Activated T-cell treated with anti-CD3 and anti-CD28 coated beads, Interleukin-2, amount 50 U/mL, for 24 hours (primary cell): ENCODE data around the gene RPL26.

Source experiments
- DNase-seq: peaks from one replicate; pipeline ENCODE4 v3.0.0-alpha.2; 2020
- H3K27ac Mint-ChIP-seq: 2 replicates; pipeline ENCODE4 v1.8.0; 2020; ENCODE audit warnings: mild to moderate bottlenecking, mixed read lengths
- H3K27me3 Mint-ChIP-seq: 2 replicates; pipeline ENCODE4 v1.8.0; 2020; ENCODE audit warnings: mixed read lengths
- H3K36me3 Mint-ChIP-seq: 2 replicates; pipeline ENCODE4 v1.8.0; 2020; ENCODE audit warnings: low read depth, mixed read lengths
- H3K4me1 Mint-ChIP-seq: 2 replicates; pipeline ENCODE4 v1.8.0; 2020; ENCODE audit warnings: low read depth, mixed read lengths
- H3K4me3 Mint-ChIP-seq: 2 replicates; pipeline ENCODE4 v1.8.0; 2020; ENCODE audit warnings: mild to moderate bottlenecking, moderate library complexity, mixed read lengths
- H3K9me3 Mint-ChIP-seq: 2 replicates; pipeline ENCODE4 v1.8.0; 2020; ENCODE audit warnings: mixed read lengths

The RPL26 gene

GRCh38 chr17:8383143-8383822 is at the start of gene RPL26:
Gene RPL26, minus strand, starts transcription at chr17:8383193. Its CDS starts 883 bp downstream, at chr17:8382310.
- Mint-ChIP-seq H3K4me3 (peak within 1 kb of the TSS; percentile 100), H3K9me3 (no peaks in the 10 kb centered on the region), H3K27ac (peak within 1 kb of the TSS; percentile 100), H3K27me3 (no peaks in the 10 kb centered on the region), H3K36me3 (peaks cover 48% of the 10 kb centered on the region), H3K4me1 (peaks cover 50% of the 10 kb centered on the region)
- peak; percentile 97 for DNase-seq

- H3K9me3 Mint-ChIP-seq, result no peaks in the 10 kb centered on the region
- H3K27ac Mint-ChIP-seq, result no peak overlapping the region
- H3K27me3 Mint-ChIP-seq, result no peaks in the 10 kb centered on the region
- no peak for DNase-seq
- no peak overlapping the region for H3K4me3 Mint-ChIP-seq
- H3K4me1 Mint-ChIP-seq, result peaks cover 4% of the 10 kb centered on the region
- peaks cover 2% of the 10 kb centered on the region for H3K36me3 Mint-ChIP-seq
Observed at GRCh38 chr17:8430966-8431365, 48.0 kb upstream of the RPL26 start.

DNA sequence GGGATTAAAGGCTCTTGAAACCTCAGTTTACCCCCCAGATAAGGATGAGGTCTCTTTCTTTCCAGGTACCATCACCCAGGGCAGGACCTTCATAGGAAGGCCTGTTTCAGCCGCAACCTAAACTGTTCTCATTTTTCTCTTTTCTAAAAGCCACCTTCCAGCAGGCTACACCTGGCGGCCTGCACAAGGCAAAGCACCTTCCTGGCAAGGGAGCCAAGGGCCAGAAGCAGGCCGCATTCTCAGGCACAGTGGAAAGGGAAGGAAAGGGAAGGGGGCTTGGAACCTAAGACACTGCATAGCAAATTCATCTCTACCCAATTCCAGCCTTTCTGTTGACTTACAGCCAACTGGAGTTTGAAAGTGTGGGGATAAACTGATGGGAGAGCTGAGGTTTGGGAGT is 43.8 kb upstream of the RPL26 start:
- Mint-ChIP-seq H3K9me3 (no peaks in the 10 kb centered on the region), H3K4me1 (no peaks in the 10 kb centered on the region), H3K36me3 (no peaks in the 10 kb centered on the region), H3K4me3 (no peak overlapping the region), H3K27ac (no peak overlapping the region), H3K27me3 (peaks cover 8% of the 10 kb centered on the region)
- no peak for DNase-seq

- H3K27ac Mint-ChIP-seq, result no peak overlapping the region
- peaks cover 8% of the 10 kb centered on the region for H3K27me3 Mint-ChIP-seq
- H3K9me3 Mint-ChIP-seq, result no peaks in the 10 kb centered on the region
- DNase-seq, result no peak
- no peak overlapping the region for H3K4me3 Mint-ChIP-seq
- no peaks in the 10 kb centered on the region for H3K36me3 Mint-ChIP-seq
- no peaks in the 10 kb centered on the region for H3K4me1 Mint-ChIP-seq
Observed at GRCh38 chr17:8426094-8426720, 43.2 kb upstream of the RPL26 start.

- no peak overlapping the region for H3K27ac Mint-ChIP-seq
- peaks cover 19% of the 10 kb centered on the region for H3K27me3 Mint-ChIP-seq
Observed at GRCh38 chr17:8421571-8421970, 38.6 kb upstream of the RPL26 start.

GRCh38 chr17:8420041-8420934 is 37.3 kb upstream of the RPL26 start:
- Mint-ChIP-seq H3K4me3 (no peak overlapping the region), H3K27me3 (peaks cover 24% of the 10 kb centered on the region), H3K36me3 (no peaks in the 10 kb centered on the region), H3K27ac (no peak overlapping the region), H3K4me1 (no peaks in the 10 kb centered on the region), H3K9me3 (no peaks in the 10 kb centered on the region)
- no peak for DNase-seq

More at GRCh38 chr17:8421571-8421970, 38.6 kb upstream of the RPL26 start:
- H3K4me1 Mint-ChIP-seq, result no peaks in the 10 kb centered on the region
- H3K36me3 Mint-ChIP-seq, result no peaks in the 10 kb centered on the region
- H3K4me3 Mint-ChIP-seq, result no peak overlapping the region
- no peaks in the 10 kb centered on the region for H3K9me3 Mint-ChIP-seq
- DNase-seq, result no peak

DNA sequence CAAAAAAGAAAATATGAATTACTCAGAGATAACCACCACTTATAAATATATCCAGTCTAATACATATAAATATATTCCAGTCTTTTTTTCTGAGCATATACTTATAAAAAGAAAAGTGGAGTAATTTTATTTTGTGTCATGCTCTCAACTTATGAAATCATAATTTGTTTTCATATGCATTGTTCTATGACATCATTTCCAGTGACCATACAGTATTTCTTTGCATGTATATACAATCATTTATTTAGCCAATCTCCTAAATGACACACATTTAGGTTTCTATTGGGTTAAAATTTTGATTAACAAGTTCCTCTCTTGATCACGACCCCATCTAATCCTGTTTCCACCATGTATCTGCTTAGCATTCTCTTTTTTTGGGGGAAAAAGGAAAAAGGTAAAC is 36.3 kb upstream of the RPL26 start:
- no peak for DNase-seq
- H3K27ac Mint-ChIP-seq, result no peak overlapping the region
- no peak overlapping the region for H3K4me3 Mint-ChIP-seq
- H3K36me3 Mint-ChIP-seq, result no peaks in the 10 kb centered on the region
- H3K9me3 Mint-ChIP-seq, result no peaks in the 10 kb centered on the region
- H3K27me3 Mint-ChIP-seq, result peaks cover 24% of the 10 kb centered on the region
- H3K4me1 Mint-ChIP-seq, result no peaks in the 10 kb centered on the region

GRCh38 chr17:8418471-8418870 is 35.5 kb upstream of the RPL26 start:
- no peaks in the 10 kb centered on the region for H3K9me3 Mint-ChIP-seq
- H3K4me1 Mint-ChIP-seq, result peaks cover 2% of the 10 kb centered on the region
- no peaks in the 10 kb centered on the region for H3K36me3 Mint-ChIP-seq
- no peak overlapping the region for H3K27ac Mint-ChIP-seq
- no peak overlapping the region for H3K4me3 Mint-ChIP-seq
- peaks cover 22% of the 10 kb centered on the region for H3K27me3 Mint-ChIP-seq
- no peak for DNase-seq

DNA sequence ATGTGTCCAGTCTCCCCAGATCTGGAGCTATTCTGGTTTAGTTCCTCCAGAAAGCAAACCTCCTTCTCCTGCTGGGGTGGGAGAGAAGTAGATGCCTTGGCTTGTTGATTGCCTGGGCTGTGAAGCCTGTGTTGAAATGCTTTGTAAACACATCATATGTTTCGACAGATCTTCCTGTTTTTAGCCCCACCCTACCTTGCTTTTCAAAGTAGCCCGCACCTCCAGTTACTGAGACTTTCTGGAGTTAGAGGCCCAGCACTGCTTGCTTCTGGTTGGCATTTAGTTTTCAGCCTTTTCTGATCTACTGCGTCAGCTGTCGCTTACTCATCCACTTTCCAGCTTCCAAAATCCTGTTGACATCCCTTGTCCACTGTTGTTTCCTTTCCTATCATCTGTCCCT is 34.8 kb upstream of the RPL26 start:
- Mint-ChIP-seq H3K9me3 (no peaks in the 10 kb centered on the region), H3K36me3 (no peaks in the 10 kb centered on the region), H3K4me3 (no peak overlapping the region), H3K27me3 (peaks cover 22% of the 10 kb centered on the region), H3K27ac (no peak overlapping the region), H3K4me1 (peaks cover 9% of the 10 kb centered on the region)
- DNase-seq, result no peak

DNA sequence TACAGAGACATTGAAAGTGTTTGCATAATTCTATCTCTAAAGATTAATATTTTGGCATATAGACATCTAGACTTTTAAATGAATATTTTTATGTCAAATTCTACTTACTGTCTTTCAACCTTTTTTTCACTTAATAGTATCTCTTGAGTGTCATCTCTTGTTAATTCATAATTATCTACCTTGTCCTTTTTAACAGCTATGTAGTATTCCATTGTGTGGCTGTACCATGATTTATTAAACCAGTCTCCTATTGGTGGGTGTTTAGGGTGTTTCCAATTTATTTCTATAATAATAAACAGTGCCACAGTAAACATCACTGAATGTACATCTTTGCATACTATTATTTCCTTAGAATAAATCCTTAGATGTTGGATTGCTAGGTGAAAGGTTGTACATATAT is 30.9 kb upstream of the RPL26 start:
- H3K4me1 Mint-ChIP-seq, result peaks cover 22% of the 10 kb centered on the region
- no peaks in the 10 kb centered on the region for H3K36me3 Mint-ChIP-seq
- peaks cover 6% of the 10 kb centered on the region for H3K27me3 Mint-ChIP-seq
- no peak overlapping the region for H3K4me3 Mint-ChIP-seq
- no peak overlapping the region for H3K27ac Mint-ChIP-seq
- no peaks in the 10 kb centered on the region for H3K9me3 Mint-ChIP-seq
- DNase-seq, result no peak

DNA sequence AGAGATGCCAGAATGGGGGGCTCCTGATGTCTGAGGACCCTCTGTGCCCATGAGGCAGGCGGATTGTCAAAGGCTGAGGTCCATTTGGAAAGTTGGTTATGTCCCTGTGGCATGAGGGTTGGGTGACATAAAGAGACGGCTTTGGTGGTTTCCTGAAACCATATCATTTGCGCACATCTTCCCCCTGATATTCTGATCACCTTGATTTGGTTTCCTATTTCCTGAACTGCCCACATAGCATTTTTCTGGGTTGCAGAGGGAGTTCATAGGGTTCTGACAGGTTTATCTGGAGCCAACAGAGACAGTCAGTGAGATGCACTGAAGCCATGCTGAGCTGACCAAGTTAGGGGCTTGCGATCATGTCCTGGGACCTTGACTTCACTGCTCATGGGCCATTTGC is 30.3 kb upstream of the RPL26 start:
- H3K27ac Mint-ChIP-seq, result no peak overlapping the region
- peaks cover 22% of the 10 kb centered on the region for H3K4me1 Mint-ChIP-seq
- H3K27me3 Mint-ChIP-seq, result peaks cover 10% of the 10 kb centered on the region
- no peaks in the 10 kb centered on the region for H3K36me3 Mint-ChIP-seq
- DNase-seq, result no peak
- H3K4me3 Mint-ChIP-seq, result no peak overlapping the region
- no peaks in the 10 kb centered on the region for H3K9me3 Mint-ChIP-seq

GRCh38 chr17:8412089-8412488 is 29.1 kb upstream of the RPL26 start:
- H3K9me3 Mint-ChIP-seq, result no peaks in the 10 kb centered on the region
- no peak for DNase-seq

DNA sequence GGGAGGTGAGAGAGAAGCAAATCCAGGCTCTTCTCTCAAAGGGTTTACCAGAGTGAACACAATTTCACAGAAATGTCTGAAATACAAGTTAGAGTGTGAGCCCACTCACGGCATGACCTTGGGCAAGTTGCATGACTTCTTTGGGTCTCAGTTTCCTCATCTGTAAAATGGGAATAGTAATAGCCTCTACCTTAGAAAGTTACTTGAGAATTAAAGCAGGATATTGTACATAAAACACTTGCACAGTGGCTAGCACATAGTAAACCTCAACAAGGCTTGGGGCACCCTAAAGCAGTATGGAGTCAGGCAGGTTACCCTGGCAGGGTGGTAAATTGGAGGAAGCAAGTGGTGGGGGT is 27.9 kb upstream of the RPL26 start:
- H3K27me3 Mint-ChIP-seq, result peaks cover 7% of the 10 kb centered on the region
- no peak overlapping the region for H3K27ac Mint-ChIP-seq
- DNase-seq, result no peak
- no peaks in the 10 kb centered on the region for H3K36me3 Mint-ChIP-seq
- H3K4me3 Mint-ChIP-seq, result no peak overlapping the region
- no peaks in the 10 kb centered on the region for H3K9me3 Mint-ChIP-seq
- H3K4me1 Mint-ChIP-seq, result peaks cover 22% of the 10 kb centered on the region

More at GRCh38 chr17:8412089-8412488, 29.1 kb upstream of the RPL26 start:
- H3K36me3 Mint-ChIP-seq, result no peaks in the 10 kb centered on the region
- H3K4me3 Mint-ChIP-seq, result no peak overlapping the region
- peaks cover 22% of the 10 kb centered on the region for H3K4me1 Mint-ChIP-seq
- peaks cover 12% of the 10 kb centered on the region for H3K27me3 Mint-ChIP-seq
- no peak overlapping the region for H3K27ac Mint-ChIP-seq

GRCh38 chr17:8409966-8410882 is 27.2 kb upstream of the RPL26 start:
- Mint-ChIP-seq H3K4me3 (no peak overlapping the region), H3K4me1 (peaks cover 22% of the 10 kb centered on the region), H3K9me3 (no peaks in the 10 kb centered on the region), H3K36me3 (no peaks in the 10 kb centered on the region), H3K27me3 (peaks cover 6% of the 10 kb centered on the region), H3K27ac (peak overlapping the region; percentile 34)
- peak; percentile 81 for DNase-seq
